Skeletal muscle tissue (tissue), 4 donors: ENCODE data around the gene C5AR1. TPM values are rescaled to one million over a fixed set of nuclear protein-coding genes. Genes with fewer than 3 reads are reported as not detected.
"Not testable (repeated sequence)": the region's sequence is repeated elsewhere in the genome, so short reads cannot be mapped to it uniquely, and the experiment has no call there.

ENCODE experiments used
- H3K27ac ChIP-seq: one replicate; pipeline ENCODE4 v1.7.0; 2013; ENCODE audit warnings: mild to moderate bottlenecking, low read depth, low read length, inconsistent platforms
- H3K27me3 ChIP-seq, 3 donors: one replicate each; pipeline ENCODE4 v1.7.0; 2013; ENCODE audit warnings: low read length in 3 of 3; ENCODE audit not compliant: control insufficient read depth in 3 of 3, insufficient read depth in 3 of 3
- H3K36me3 ChIP-seq, 3 donors: one replicate each; pipeline ENCODE4 v1.7.0; 2013; ENCODE audit warnings: low read length in 3 of 3; ENCODE audit not compliant: control insufficient read depth in 3 of 3, insufficient read depth in 3 of 3
- H3K4me1 ChIP-seq, 3 donors: one replicate each; pipeline ENCODE4 v1.7.0; 2013; ENCODE audit warnings: low read length in 3 of 3, mild to moderate bottlenecking in 3 of 3; ENCODE audit not compliant: control insufficient read depth in 3 of 3, insufficient read depth in 3 of 3
- H3K4me3 ChIP-seq, 3 donors: one replicate each; pipeline ENCODE4 v1.7.0; 2013; ENCODE audit warnings: low read length in 3 of 3
- H3K9ac ChIP-seq, 3 donors: one replicate each; pipeline ENCODE4 v1.7.0; 2013; ENCODE audit warnings: low read length in 3 of 3, mild to moderate bottlenecking in 3 of 3, moderate library complexity in 2 of 3, low read depth in 1 of 3
- H3K9me3 ChIP-seq, 3 donors: one replicate each; pipeline ENCODE4 v1.7.0; 2013; ENCODE audit warnings: low read length in 3 of 3; ENCODE audit not compliant: control insufficient read depth in 3 of 3
- total RNA-seq: library from RNA; depleted of rRNA; stranded (reverse); fragments of >200 nt; gene quantifications from one replicate; pipeline ENCODE4 v1.2.3, GENCODE V29; 2014
- donor health status: Osteomylitis.

The C5AR1 gene
- total RNA-seq, 1 donor from 2014 or later = 1.0 TPM

DNA sequence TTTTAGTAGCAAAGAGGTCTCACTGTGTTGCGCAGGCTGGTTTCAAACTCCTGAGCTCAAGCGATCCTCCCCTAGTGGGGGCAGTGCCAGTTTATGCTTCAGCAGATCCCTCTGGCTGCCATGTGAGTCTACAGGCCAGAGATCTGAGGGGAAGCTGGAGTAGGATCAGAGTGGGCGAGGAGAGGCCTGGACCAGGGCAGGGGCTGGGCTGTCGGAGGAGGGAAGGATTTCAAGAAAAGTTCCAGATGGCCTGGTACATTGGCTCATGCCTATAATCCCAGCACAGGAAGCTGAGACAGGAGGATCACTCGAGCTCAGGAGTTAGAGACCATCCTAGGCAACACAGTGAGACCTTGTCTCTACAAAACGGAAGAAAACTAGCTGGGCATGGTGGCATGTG, 49.3 kb downstream of the C5AR1 start:
- Histone ChIP-seq H3K4me3 (no peak overlapping the region), H3K27me3 (no peaks in the 10 kb centered on the region), H3K36me3 (peaks cover 53 to 81% (median 65%) of the 10 kb centered on the region in 3 donors), H3K9ac (no peak overlapping the region), H3K4me1 (no peaks in the 10 kb centered on the region), H3K27ac (no peak overlapping the region), H3K9me3 (no peaks in the 10 kb centered on the region)

DNA sequence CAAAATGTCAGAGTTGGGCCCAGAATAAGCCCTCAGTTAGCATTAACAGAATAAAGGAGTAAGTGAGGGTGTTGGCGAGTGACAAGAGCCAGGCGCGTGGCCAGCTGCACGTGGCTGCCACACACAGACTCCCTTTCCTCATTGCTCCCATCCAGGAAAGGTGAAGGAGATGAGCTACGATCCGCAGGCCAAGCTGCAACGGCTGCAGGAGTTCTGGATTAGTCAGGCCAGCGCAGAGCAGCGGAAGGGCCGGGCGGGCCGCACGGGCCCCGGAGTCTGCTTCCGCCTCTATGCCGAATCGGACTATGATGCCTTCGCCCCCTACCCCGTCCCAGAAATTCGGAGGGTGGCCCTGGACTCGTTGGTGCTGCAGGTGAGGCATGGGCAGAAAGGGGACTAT, 52.7 kb downstream of the C5AR1 start:
- peaks cover 49 to 62% (median 55%) of the 10 kb centered on the region in 3 donors for H3K36me3 ChIP-seq
- H3K27me3 ChIP-seq = no peaks in the 10 kb centered on the region
- H3K27ac ChIP-seq = no peak overlapping the region
- H3K9me3 ChIP-seq = no peaks in the 10 kb centered on the region
- H3K4me3 ChIP-seq = no peak overlapping the region
- no peak overlapping the region for H3K9ac ChIP-seq
- H3K4me1 ChIP-seq = no peaks in the 10 kb centered on the region

DNA sequence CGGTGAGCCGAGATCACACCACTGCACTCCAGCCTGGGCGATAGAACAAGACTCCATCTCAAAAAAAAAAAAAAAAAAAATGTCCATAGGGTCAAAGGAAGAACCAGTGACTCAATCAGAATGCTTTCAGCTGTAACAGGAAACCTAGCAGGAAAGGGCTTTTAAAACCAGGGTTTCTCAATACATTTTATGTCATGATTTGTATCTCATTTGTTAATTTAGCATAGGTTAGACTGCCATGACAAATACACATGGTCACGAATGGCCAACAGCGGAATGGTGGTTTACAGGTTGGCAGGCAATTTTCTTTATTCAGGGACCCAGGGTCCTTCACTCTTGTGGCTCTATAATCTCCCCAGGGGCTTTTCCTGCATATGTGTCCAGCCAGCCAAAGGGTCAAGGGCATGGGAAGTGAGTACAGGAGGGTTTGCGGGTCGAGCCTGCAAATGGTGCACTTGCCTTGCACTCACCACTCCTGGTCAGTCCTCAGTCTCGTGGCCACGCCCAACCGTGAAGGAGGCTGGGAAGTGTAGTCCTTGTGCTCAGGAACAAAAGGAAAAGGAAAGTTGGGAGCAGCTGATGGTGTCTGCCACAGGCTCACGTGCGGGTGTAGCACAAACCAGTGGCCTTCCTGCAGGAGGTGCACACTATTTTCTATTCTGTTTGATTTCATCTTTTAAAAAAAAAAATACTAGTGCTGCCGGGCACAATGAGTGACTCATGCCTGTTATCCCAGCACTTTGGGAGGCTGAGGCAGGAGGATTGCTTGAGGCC, 54.3 kb downstream of the C5AR1 start:
- Histone ChIP-seq H3K36me3 (peaks cover 41 to 51% (median 42%) of the 10 kb centered on the region in 3 donors), H3K27me3 (no peaks in the 10 kb centered on the region), H3K4me3 (no peak overlapping the region), H3K4me1 (no peaks in the 10 kb centered on the region), H3K27ac (no peak overlapping the region), H3K9me3 (no peaks in the 10 kb centered on the region), H3K9ac (no peak overlapping the region)

GRCh38 chr19:47365455-47365854, 55.8 kb downstream of the C5AR1 start:
- H3K36me3 ChIP-seq = peaks cover 42 to 51% (median 43%) of the 10 kb centered on the region in 3 donors
- H3K27ac ChIP-seq, H3K4me1 ChIP-seq: not testable (repeated sequence)

DNA sequence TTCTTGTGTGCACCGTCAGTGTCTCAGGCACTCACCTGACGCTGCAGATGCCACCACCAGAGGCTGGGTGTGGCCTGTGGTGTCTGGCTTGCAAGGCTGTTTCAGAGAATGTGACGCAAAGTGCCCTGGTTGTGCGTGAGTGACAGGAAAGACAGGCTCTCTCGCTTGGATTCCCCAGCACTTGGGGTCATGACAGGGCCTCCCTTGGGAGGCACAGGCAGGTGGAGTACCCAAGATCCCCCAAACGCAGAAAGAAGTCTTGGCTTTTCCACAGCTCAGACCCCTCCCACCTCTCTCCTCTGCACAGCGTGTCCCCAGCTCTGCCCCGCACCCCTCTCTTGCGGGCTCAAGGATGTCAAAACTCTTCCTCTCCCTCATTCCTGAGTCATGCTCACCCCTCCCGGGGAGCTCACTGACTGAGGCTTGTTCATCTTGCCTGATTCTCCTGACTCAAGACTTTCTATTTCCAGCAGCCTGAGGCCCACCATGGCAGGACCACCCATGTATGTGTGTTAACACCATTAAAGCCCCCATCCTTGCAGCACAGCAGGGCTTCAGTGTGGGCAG, 60.5 kb downstream of the C5AR1 start:
- Histone ChIP-seq H3K9ac (no peak overlapping the region), H3K36me3 (peaks cover 34 to 49% (median 43%) of the 10 kb centered on the region in 3 donors), H3K27ac (no peak overlapping the region), H3K4me1 (no peaks in the 10 kb centered on the region), H3K9me3 (no peaks in the 10 kb centered on the region), H3K27me3 (no peaks in the 10 kb centered on the region), H3K4me3 (no peak overlapping the region)

More at GRCh38 chr19:47365455-47365854, 55.8 kb downstream of the C5AR1 start:
- not testable (repeated sequence) for H3K4me3 ChIP-seq, H3K9me3 ChIP-seq, H3K9ac ChIP-seq, H3K27me3 ChIP-seq

GRCh38 chr19:47371261-47371660, 61.6 kb downstream of the C5AR1 start:
- H3K4me1 ChIP-seq = no peaks in the 10 kb centered on the region
- peaks cover 45 to 57% (median 49%) of the 10 kb centered on the region in 3 donors for H3K36me3 ChIP-seq
- H3K27ac ChIP-seq = no peak overlapping the region
- H3K9ac ChIP-seq = no peak overlapping the region
- no peaks in the 10 kb centered on the region for H3K27me3 ChIP-seq
- no peak overlapping the region for H3K4me3 ChIP-seq
- no peaks in the 10 kb centered on the region for H3K9me3 ChIP-seq

Other genes starting within 250 kb of the C5AR1 start
- 14.6 TPM for gene ZC3H4, start 196.1 kb upstream of the C5AR1 start, total RNA-seq
- 71.0 TPM for gene SAE1, start 179.0 kb upstream of the C5AR1 start, total RNA-seq
- gene BBC3, start 78.7 kb upstream of the C5AR1 start, total RNA-seq = 2.6 TPM
- 4.2 TPM for gene CCDC9, start 53.3 kb upstream of the C5AR1 start, total RNA-seq
- 1.6 TPM for gene INAFM1, start 35.0 kb upstream of the C5AR1 start, total RNA-seq
- gene C5AR2, start 22.3 kb downstream of the C5AR1 start, total RNA-seq = 0.52 TPM
- gene DHX34, start 39.5 kb downstream of the C5AR1 start, total RNA-seq = 7.8 TPM
- gene MEIS3, start 109.7 kb downstream of the C5AR1 start, total RNA-seq = 9.4 TPM
- gene SLC8A2, start 162.0 kb downstream of the C5AR1 start, total RNA-seq = under 0.01 TPM
- 2.1 TPM for gene KPTN, start 174.4 kb downstream of the C5AR1 start, total RNA-seq
- gene NAPA, start 205.2 kb downstream of the C5AR1 start, total RNA-seq = 28.2 TPM